NB4 (cell line): Measurements from ENCODE around the gene AKAP6.

ENCODE experiments used
- CTCF ChIP-seq: IDR thresholded peaks from one replicate; pipeline ENCODE4 v1.5.1; 2012; ENCODE audit warnings: low read depth, low read length
- POLR2A ChIP-seq: IDR thresholded peaks from 2 replicates; pipeline ENCODE4 v1.6.1; 2011; ENCODE audit warnings: mild to moderate bottlenecking; ENCODE audit not compliant: insufficient read length; ENCODE audit errors: extremely low read depth
- TF ChIP-seq, protein P1 (sequence below): IDR thresholded peaks from 2 replicates; pipeline ENCODE4 v1.6.1; 2011; ENCODE audit warnings: low read depth, low read length

GRCh38 chr14:32709027-32709426 lies 379.9 kb downstream of the AKAP6 start:
- no peak for TF ChIP-seq CTCF
- TF ChIP-seq POLR2A = no peak
- TF ChIP-seq, protein P1, sequence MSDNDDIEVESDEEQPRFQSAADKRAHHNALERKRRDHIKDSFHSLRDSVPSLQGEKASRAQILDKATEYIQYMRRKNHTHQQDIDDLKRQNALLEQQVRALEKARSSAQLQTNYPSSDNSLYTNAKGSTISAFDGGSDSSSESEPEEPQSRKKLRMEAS = no peak
